HEK293 (cell line): ENCODE measurements around the gene LMO1.

Experiments
- CTCF ChIA-PET: fragments of 350-600 bp; formaldehyde crosslinking; extraction: SDS; loops from one replicate; lab custom pipeline; 2021; ENCODE audit warnings: antibody characterized with exemption; lab: Yijun Ruan, JAX
- POLR2A ChIA-PET: fragments of 300-600 bp; formaldehyde crosslinking; extraction: SDS; loops from one replicate; lab custom pipeline; 2020; ENCODE audit warnings: antibody characterized with exemption, inconsistent platforms; lab: Yijun Ruan, JAX
- H3K27ac ChIP-seq: fragments of 200-500 bp; sonication (Bioruptor generic); 2 replicates; pipeline ENCODE4 v1.5.1; 2014; ENCODE audit warnings: low read depth, low read length, control low read depth, inconsistent platforms; ENCODE audit errors: extremely low read depth
- H3K36me3 ChIP-seq, 2 experiments: fragments of 200-500 bp in 1 of 2; sonication (Bioruptor generic) in 1 of 2; 1 replicate in 1 of 2; 2 replicates in 1 of 2; pipeline ENCODE4 v1.5.1; 2014 to 2017; ENCODE audit warnings: inconsistent platforms in 2 of 2, low read length in 2 of 2; ENCODE audit not compliant: control insufficient read depth in 2 of 2, insufficient read depth in 1 of 2
- H3K4me1 ChIP-seq: fragments of 200-500 bp; sonication (Bioruptor generic); 2 replicates; pipeline ENCODE4 v1.5.1; 2014; ENCODE audit warnings: mild to moderate bottlenecking, low read length, inconsistent platforms; ENCODE audit not compliant: control insufficient read depth, insufficient read depth
- H3K4me3 ChIP-seq: 2 replicates; pipeline ENCODE4 v1.5.1; 2011; ENCODE audit warnings: low read depth, mild to moderate bottlenecking, control low read depth, low read length, moderate library complexity
- H3K9me3 ChIP-seq: fragments of 200-500 bp; sonication (Bioruptor generic); 2 replicates; pipeline ENCODE4 v1.5.1; 2014; ENCODE audit warnings: low read depth, low read length, inconsistent platforms; ENCODE audit not compliant: control insufficient read depth, insufficient read depth
- GLIS2 ChIP-seq: fragments of 450-650 bp; formaldehyde crosslinking; IDR thresholded peaks from 2 replicates; pipeline ENCODE4 v1.5.1; 2016; ENCODE audit warnings: missing biosample characterization, missing genetic modification characterization
- MZF1 ChIP-seq: fragments of 450-650 bp; formaldehyde crosslinking; IDR thresholded peaks from 2 replicates; pipeline ENCODE4 v1.5.1; 2017; ENCODE audit warnings: missing biosample characterization, missing genetic modification characterization, borderline replicate concordance
- OSR2 ChIP-seq: fragments of 450-650 bp; formaldehyde crosslinking; IDR thresholded peaks from 2 replicates; pipeline ENCODE4 v1.5.1; 2016; ENCODE audit warnings: missing biosample characterization, missing genetic modification characterization
- TSHZ1 ChIP-seq: fragments of 450-650 bp; formaldehyde crosslinking; IDR thresholded peaks from 2 replicates; pipeline ENCODE4 v1.5.1; 2016; ENCODE audit warnings: missing biosample characterization, missing genetic modification characterization, borderline replicate concordance
- WT1 ChIP-seq: fragments of 450-650 bp; formaldehyde crosslinking; IDR thresholded peaks from 2 replicates; pipeline ENCODE4 v1.5.1; 2016; ENCODE audit warnings: missing biosample characterization, missing genetic modification characterization
- ZBTB49 ChIP-seq: fragments of 450-650 bp; formaldehyde crosslinking; IDR thresholded peaks from 2 replicates; pipeline ENCODE4 v1.5.1; 2016; ENCODE audit warnings: missing biosample characterization, missing genetic modification characterization, low read depth
- ZEB2 ChIP-seq: fragments of 450-650 bp; formaldehyde crosslinking; IDR thresholded peaks from 2 replicates; pipeline ENCODE4 v1.5.1; 2016; ENCODE audit warnings: missing biosample characterization, missing genetic modification characterization
- ZNF157 ChIP-seq: fragments of 450-650 bp; formaldehyde crosslinking; IDR thresholded peaks from 2 replicates; pipeline ENCODE4 v1.5.1; 2016; ENCODE audit warnings: missing biosample characterization, missing genetic modification characterization
- ZNF449 ChIP-seq: fragments of 450-650 bp; formaldehyde crosslinking; IDR thresholded peaks from 2 replicates; pipeline ENCODE4 v1.5.1; 2017; ENCODE audit warnings: missing biosample characterization, mild to moderate bottlenecking, missing genetic modification characterization, moderate library complexity
- ZNF48 ChIP-seq: fragments of 450-650 bp; formaldehyde crosslinking; IDR thresholded peaks from 2 replicates; pipeline ENCODE4 v1.5.1; 2016; ENCODE audit warnings: missing biosample characterization, missing genetic modification characterization
- ZNF580 ChIP-seq: fragments of 450-650 bp; formaldehyde crosslinking; IDR thresholded peaks from 2 replicates; pipeline ENCODE4 v1.5.1; 2016; ENCODE audit warnings: missing biosample characterization, missing genetic modification characterization
- ZNF664 ChIP-seq: fragments of 450-650 bp; formaldehyde crosslinking; IDR thresholded peaks from 2 replicates; pipeline ENCODE4 v1.5.1; 2016; ENCODE audit warnings: missing biosample characterization, missing genetic modification characterization
- ZNF704 ChIP-seq: fragments of 450-650 bp; formaldehyde crosslinking; IDR thresholded peaks from 2 replicates; pipeline ENCODE4 v1.5.1; 2016; ENCODE audit warnings: missing biosample characterization, missing genetic modification characterization
- ZSCAN30 ChIP-seq: fragments of 450-650 bp; IDR thresholded peaks from 2 replicates; pipeline ENCODE4 v1.5.1; 2018; ENCODE audit warnings: missing biosample characterization, mild to moderate bottlenecking, missing genetic modification characterization, moderate library complexity
- TF ChIP-seq, protein P1 (sequence below): fragments of 450-650 bp; formaldehyde crosslinking; IDR thresholded peaks from 2 replicates; pipeline ENCODE4 v1.5.1; 2016; ENCODE audit warnings: missing biosample characterization, missing genetic modification characterization
- TF ChIP-seq, protein P2 (sequence below): fragments of 450-650 bp; formaldehyde crosslinking; conservative IDR thresholded peaks from 2 replicates; pipeline ENCODE4 v1.5.1; 2016; ENCODE audit warnings: low read depth, missing biosample characterization, missing genetic modification characterization
- TF ChIP-seq, protein P3 (sequence below): fragments of 450-650 bp; formaldehyde crosslinking; IDR thresholded peaks from 2 replicates; pipeline ENCODE4 v1.5.1; 2017; ENCODE audit warnings: missing biosample characterization, missing genetic modification characterization

The LMO1 gene

DNA sequence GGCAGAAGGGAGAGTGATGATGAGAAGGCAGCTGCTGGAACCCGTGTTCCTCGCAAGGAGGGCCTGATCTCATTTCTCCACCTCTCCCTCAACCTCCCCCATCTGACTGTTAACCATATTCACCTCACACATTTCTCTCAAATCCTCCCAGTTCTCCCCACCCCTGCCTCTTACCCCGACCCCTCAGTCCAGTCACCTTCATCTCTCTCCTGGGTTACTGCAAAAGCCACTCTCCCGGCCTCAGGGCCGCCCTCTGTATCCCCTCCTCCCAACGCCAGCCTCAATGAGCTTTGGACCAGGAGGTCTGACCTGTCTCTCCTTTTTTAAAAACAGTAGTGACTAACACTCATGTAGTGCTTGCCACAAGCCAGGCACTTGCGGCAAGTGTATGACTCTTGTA lies 29.5 kb upstream of the LMO1 start (continued):
- TF ChIP-seq TSHZ1 (tag by site-specific recombination) (no peak), ZNF580 (tag by site-specific recombination) (no peak), ZEB2 (tag by site-specific recombination) (no peak)
- TF ChIP-seq, all 188 proteins: peak for 0

DNA sequence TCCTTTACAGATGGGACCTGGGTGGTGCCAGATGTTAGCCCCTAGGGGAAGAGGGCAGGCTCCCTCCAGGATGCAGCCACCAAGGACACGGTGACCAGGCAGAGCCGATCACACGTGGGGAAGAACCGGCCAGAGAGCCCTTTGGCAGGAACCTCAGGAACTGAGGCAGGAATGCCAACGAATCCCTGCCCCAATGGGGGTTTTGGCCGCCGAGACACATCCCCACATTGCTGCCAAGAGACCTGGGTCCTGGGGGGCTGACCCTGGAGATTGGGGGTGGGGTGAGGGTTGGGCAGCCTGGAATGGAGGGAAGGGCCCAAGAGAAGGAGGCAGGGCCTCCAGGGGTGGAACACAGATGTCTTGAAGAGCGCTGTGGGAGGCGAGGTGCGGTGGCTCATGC lies 28.7 kb upstream of the LMO1 start:
- ChIA-PET POLR2A (no interaction called here), CTCF (interaction anchor here (0.8 kb wide), 1 partner anchor 26 kb away, joined by 3 read pairs; no protein-coding TSS in a partner anchor)
- Histone ChIP-seq H3K4me1 (no peaks in the 10 kb centered on the region), H3K4me3 (no peak overlapping the region), H3K9me3 (no peaks in the 10 kb centered on the region), H3K27ac (no peak overlapping the region), H3K36me3 (no peaks in the 10 kb centered on the region)
- no peak for TF ChIP-seq ZNF449 (tag by site-specific recombination)
- TF ChIP-seq WT1 = no peak
- no peak for TF ChIP-seq GLIS2 (tag by site-specific recombination)
- no peak for TF ChIP-seq ZNF48 (tag by site-specific recombination)
- TF ChIP-seq ZNF157 (tag by site-specific recombination) = no peak
- no peak for TF ChIP-seq ZSCAN30 (tag by site-specific recombination)
- TF ChIP-seq, protein P1, sequence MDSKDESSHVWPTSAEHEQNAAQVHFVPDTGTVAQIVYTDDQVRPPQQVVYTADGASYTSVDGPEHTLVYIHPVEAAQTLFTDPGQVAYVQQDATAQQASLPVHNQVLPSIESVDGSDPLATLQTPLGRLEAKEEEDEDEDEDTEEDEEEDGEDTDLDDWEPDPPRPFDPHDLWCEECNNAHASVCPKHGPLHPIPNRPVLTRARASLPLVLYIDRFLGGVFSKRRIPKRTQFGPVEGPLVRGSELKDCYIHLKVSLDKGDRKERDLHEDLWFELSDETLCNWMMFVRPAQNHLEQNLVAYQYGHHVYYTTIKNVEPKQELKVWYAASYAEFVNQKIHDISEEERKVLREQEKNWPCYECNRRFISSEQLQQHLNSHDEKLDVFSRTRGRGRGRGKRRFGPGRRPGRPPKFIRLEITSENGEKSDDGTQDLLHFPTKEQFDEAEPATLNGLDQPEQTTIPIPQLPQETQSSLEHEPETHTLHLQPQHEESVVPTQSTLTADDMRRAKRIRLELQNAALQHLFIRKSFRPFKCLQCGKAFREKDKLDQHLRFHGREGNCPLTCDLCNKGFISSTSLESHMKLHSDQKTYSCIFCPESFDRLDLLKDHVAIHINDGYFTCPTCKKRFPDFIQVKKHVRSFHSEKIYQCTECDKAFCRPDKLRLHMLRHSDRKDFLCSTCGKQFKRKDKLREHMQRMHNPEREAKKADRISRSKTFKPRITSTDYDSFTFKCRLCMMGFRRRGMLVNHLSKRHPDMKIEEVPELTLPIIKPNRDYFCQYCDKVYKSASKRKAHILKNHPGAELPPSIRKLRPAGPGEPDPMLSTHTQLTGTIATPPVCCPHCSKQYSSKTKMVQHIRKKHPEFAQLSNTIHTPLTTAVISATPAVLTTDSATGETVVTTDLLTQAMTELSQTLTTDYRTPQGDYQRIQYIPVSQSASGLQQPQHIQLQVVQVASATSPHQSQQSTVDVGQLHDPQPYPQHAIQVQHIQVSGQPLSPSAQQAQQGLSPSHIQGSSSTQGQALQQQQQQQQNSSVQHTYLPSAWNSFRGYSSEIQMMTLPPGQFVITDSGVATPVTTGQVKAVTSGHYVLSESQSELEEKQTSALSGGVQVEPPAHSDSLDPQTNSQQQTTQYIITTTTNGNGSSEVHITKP (tag by site-specific recombination) = no peak
- TF ChIP-seq, protein P2, sequence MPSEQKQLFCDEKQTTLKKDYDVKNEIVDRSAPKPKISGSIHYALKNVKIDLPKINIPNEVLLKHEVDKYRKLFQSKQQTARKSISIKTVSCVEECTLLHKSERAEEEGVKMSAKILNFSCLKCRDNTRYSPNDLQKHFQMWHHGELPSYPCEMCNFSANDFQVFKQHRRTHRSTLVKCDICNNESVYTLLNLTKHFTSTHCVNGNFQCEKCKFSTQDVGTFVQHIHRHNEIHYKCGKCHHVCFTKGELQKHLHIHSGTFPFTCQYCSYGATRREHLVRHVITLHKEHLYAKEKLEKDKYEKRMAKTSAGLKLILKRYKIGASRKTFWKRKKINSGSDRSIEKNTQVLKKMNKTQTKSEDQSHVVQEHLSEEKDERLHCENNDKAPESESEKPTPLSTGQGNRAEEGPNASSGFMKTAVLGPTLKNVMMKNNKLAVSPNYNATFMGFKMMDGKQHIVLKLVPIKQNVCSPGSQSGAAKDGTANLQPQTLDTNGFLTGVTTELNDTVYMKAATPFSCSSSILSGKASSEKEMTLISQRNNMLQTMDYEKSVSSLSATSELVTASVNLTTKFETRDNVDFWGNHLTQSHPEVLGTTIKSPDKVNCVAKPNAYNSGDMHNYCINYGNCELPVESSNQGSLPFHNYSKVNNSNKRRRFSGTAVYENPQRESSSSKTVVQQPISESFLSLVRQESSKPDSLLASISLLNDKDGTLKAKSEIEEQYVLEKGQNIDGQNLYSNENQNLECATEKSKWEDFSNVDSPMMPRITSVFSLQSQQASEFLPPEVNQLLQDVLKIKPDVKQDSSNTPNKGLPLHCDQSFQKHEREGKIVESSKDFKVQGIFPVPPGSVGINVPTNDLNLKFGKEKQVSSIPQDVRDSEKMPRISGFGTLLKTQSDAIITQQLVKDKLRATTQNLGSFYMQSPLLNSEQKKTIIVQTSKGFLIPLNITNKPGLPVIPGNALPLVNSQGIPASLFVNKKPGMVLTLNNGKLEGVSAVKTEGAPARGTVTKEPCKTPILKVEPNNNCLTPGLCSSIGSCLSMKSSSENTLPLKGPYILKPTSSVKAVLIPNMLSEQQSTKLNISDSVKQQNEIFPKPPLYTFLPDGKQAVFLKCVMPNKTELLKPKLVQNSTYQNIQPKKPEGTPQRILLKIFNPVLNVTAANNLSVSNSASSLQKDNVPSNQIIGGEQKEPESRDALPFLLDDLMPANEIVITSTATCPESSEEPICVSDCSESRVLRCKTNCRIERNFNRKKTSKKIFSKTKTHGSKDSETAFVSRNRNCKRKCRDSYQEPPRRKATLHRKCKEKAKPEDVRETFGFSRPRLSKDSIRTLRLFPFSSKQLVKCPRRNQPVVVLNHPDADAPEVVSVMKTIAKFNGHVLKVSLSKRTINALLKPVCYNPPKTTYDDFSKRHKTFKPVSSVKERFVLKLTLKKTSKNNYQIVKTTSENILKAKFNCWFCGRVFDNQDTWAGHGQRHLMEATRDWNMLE (tag by site-specific recombination) = no peak
- TF ChIP-seq ZNF704 = no peak
- no peak for TF ChIP-seq MZF1
- no peak for TF ChIP-seq OSR2 (tag by site-specific recombination)
- TF ChIP-seq, protein P3, sequence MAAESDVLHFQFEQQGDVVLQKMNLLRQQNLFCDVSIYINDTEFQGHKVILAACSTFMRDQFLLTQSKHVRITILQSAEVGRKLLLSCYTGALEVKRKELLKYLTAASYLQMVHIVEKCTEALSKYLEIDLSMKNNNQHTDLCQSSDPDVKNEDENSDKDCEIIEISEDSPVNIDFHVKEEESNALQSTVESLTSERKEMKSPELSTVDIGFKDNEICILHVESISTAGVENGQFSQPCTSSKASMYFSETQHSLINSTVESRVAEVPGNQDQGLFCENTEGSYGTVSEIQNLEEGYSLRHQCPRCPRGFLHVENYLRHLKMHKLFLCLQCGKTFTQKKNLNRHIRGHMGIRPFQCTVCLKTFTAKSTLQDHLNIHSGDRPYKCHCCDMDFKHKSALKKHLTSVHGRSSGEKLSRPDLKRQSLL (tag by site-specific recombination) = no peak
- TF ChIP-seq ZBTB49 = no peak
- no peak for TF ChIP-seq ZNF664 (tag by site-specific recombination)
